Osteocyte (in vitro differentiated cells): Measurements from ENCODE around the gene CADPS2. TPM values are rescaled to one million over a fixed set of nuclear protein-coding genes. Genes with fewer than 3 reads are reported as not detected.
"Not testable (repeated sequence)": the region's sequence is repeated elsewhere in the genome, so short reads cannot be mapped to it uniquely, and the experiment has no call there.

ENCODE experiments used
- DNase-seq: peaks from one replicate; pipeline ENCODE4 v3.0.0; 2021; ENCODE audit warnings: mixed read lengths; ENCODE audit not compliant: unreplicated experiment; ENCODE audit errors: extremely low spot score
- H3K27ac Mint-ChIP-seq: one replicate; pipeline ENCODE4 v1.8.0; 2021; ENCODE audit warnings: mild to moderate bottlenecking, mixed read lengths; ENCODE audit not compliant: unreplicated experiment
- H3K27me3 Mint-ChIP-seq: one replicate; pipeline ENCODE4 v1.8.0; 2021; ENCODE audit warnings: mixed read lengths; ENCODE audit not compliant: unreplicated experiment
- H3K36me3 Mint-ChIP-seq: one replicate; pipeline ENCODE4 v1.8.0; 2021; ENCODE audit warnings: mixed read lengths; ENCODE audit not compliant: unreplicated experiment
- H3K4me1 Mint-ChIP-seq: one replicate; pipeline ENCODE4 v1.8.0; 2021; ENCODE audit warnings: mixed read lengths; ENCODE audit not compliant: unreplicated experiment
- H3K4me3 Mint-ChIP-seq: one replicate; pipeline ENCODE4 v1.8.0; 2021; ENCODE audit warnings: mild to moderate bottlenecking, moderate library complexity, mixed read lengths; ENCODE audit not compliant: unreplicated experiment
- H3K9me3 Mint-ChIP-seq: one replicate; pipeline ENCODE4 v1.8.0; 2021; ENCODE audit warnings: mixed read lengths; ENCODE audit not compliant: unreplicated experiment
- CTCF ChIP-seq: fragments of 200-600 bp; sonication (generic); IDR thresholded peaks from 2 replicates; pipeline ENCODE4 v1.5.0; 2021; ENCODE audit warnings: antibody characterized with exemption, mild to moderate bottlenecking, moderate library complexity
- total RNA-seq: library from RNA; stranded (reverse); gene quantifications from 2 replicates; pipeline ENCODE4 v1.2.1, GENCODE V29; 2021

The CADPS2 gene
- total RNA-seq, 1 donor from 2014 or later = 0.81 TPM

GRCh38 chr7:122290476-122290875, 595.8 kb downstream of the CADPS2 start:
- TF ChIP-seq CTCF = no peak

GRCh38 chr7:122289426-122289825, 596.8 kb downstream of the CADPS2 start:
- H3K36me3 Mint-ChIP-seq = no peaks in the 10 kb centered on the region
- peaks cover 2% of the 10 kb centered on the region for H3K4me1 Mint-ChIP-seq
- peaks cover 5% of the 10 kb centered on the region for H3K27me3 Mint-ChIP-seq
- TF ChIP-seq CTCF = no peak
- DNase-seq = no peak
- H3K27ac Mint-ChIP-seq = no peak overlapping the region
- H3K9me3 Mint-ChIP-seq = peaks cover 12% of the 10 kb centered on the region
- H3K4me3 Mint-ChIP-seq = no peak overlapping the region

More at GRCh38 chr7:122290476-122290875, 595.8 kb downstream of the CADPS2 start:
- Mint-ChIP-seq H3K4me1 (no peaks in the 10 kb centered on the region), H3K9me3 (peaks cover 12% of the 10 kb centered on the region), H3K4me3 (no peak overlapping the region), H3K27ac (no peak overlapping the region), H3K27me3 (peaks cover 11% of the 10 kb centered on the region), H3K36me3 (no peaks in the 10 kb centered on the region)
- DNase-seq = no peak

GRCh38 chr7:122284608-122285007, 601.7 kb downstream of the CADPS2 start:
- DNase-seq, H3K27ac Mint-ChIP-seq, H3K9me3 Mint-ChIP-seq, H3K27me3 Mint-ChIP-seq, H3K4me1 Mint-ChIP-seq, H3K36me3 Mint-ChIP-seq: not testable (repeated sequence)
- H3K4me3 Mint-ChIP-seq = peak overlapping the region; percentile 22

- H3K27me3 Mint-ChIP-seq = no peaks in the 10 kb centered on the region
- no peaks in the 10 kb centered on the region for H3K9me3 Mint-ChIP-seq
- H3K4me1 Mint-ChIP-seq = no peaks in the 10 kb centered on the region
- H3K4me3 Mint-ChIP-seq = no peak overlapping the region
- no peak for TF ChIP-seq CTCF
- no peak for DNase-seq
- no peak overlapping the region for H3K27ac Mint-ChIP-seq
- H3K36me3 Mint-ChIP-seq = no peaks in the 10 kb centered on the region
These were observed 613.1 kb downstream of the CADPS2 start for GRCh38 chr7:122273117-122273516.

GRCh38 chr7:122269241-122269640, 617.0 kb downstream of the CADPS2 start:
- TF ChIP-seq CTCF = no peak
- Mint-ChIP-seq H3K9me3 (no peaks in the 10 kb centered on the region), H3K27me3 (no peaks in the 10 kb centered on the region), H3K27ac (no peak overlapping the region), H3K4me1 (no peaks in the 10 kb centered on the region), H3K4me3 (no peak overlapping the region), H3K36me3 (no peaks in the 10 kb centered on the region)
- no peak for DNase-seq

Other genes with a start within 250 kb of the CADPS2 start
- gene RNF133, start 187.3 kb downstream of the CADPS2 start, total RNA-seq = not detected in 2 replicates
- gene RNF148, start 183.5 kb downstream of the CADPS2 start, total RNA-seq = not detected in 2 replicates
- gene TAS2R16, start 109.2 kb upstream of the CADPS2 start, total RNA-seq = not detected in 2 replicates